Measurements from ENCODE around the gene JPH4. TPM values are rescaled to one million over a fixed set of nuclear protein-coding genes. Genes with fewer than 3 reads are reported as not detected.

Gene JPH4
- total RNA-seq, result not detected in 2 replicates
- 0.05 TPM for total RNA-seq (2013)
- not detected in 2 replicates for polyA plus RNA-seq
- polyA minus RNA-seq, result 0.07 TPM in 1 of 2 replicates, not detected in the other

DNA sequence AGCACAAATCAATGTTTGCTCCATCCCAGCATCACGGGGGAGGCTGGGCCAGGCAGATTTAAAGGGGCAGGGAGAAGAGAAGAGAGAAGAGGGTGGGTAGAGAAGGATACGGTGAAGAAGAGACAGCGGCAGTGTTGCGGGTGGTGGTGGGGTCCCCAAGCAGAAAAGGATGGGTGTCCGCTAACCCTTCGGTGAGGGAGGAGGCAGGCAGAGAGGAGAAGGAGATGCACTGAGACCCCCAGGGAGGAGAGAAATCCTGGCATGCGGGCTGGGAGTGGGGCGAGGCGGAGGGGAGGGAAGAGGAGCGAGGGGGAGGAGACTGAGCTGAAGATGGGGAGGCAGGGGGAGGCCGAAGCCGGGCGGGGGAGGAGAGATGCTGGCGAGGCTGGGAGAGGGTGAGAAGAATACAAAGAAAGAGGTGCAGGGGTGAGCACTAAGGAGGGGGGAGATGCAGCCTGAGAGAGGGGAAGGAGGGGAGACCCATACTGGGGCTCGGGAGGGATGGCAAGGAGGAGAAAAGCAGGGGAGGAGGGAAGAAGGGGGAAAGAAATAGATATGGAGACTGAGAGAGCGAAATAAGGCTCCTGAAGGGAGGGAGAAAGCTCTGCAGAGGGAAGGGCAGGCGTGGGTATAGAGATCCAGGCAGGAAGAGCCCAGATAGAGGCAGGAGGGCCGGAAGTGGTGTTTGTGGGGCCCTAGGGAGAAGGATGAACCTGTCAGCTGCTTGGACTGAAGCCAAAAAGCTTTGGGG lies at the start of gene JPH4:
JPH4 (minus strand) TSS at position 231 of the 751 bp plus-strand sequence. CDS start 1,337 bp downstream, outside the sequence.
- TF ChIP-seq, protein P1, sequence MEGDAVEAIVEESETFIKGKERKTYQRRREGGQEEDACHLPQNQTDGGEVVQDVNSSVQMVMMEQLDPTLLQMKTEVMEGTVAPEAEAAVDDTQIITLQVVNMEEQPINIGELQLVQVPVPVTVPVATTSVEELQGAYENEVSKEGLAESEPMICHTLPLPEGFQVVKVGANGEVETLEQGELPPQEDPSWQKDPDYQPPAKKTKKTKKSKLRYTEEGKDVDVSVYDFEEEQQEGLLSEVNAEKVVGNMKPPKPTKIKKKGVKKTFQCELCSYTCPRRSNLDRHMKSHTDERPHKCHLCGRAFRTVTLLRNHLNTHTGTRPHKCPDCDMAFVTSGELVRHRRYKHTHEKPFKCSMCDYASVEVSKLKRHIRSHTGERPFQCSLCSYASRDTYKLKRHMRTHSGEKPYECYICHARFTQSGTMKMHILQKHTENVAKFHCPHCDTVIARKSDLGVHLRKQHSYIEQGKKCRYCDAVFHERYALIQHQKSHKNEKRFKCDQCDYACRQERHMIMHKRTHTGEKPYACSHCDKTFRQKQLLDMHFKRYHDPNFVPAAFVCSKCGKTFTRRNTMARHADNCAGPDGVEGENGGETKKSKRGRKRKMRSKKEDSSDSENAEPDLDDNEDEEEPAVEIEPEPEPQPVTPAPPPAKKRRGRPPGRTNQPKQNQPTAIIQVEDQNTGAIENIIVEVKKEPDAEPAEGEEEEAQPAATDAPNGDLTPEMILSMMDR (IDR thresholded peaks at IDR 0.05), result no peak
- TF ChIP-seq EZH2 (IDR thresholded peaks at IDR 0.05; ENCODE audit: borderline replicate concordance, insufficient read depth, low read depth, low read length, poor library complexity, severe bottlenecking), result no peak
- 42% methylated on average over 17 of the region's 18 CpGs for WGBS (ENCODE audit: insufficient coverage)
- ATAC-seq (ENCODE audit: low read depth) (no peak), DNase-seq (peak; percentile 8)
- Histone ChIP-seq H3K36me3 (replicated peaks in 1 of 2; ENCODE audit: control extremely low read depth in 1 of 2, control insufficient read depth in 1 of 2, extremely low read depth in 1 of 2, insufficient read depth in 2 of 2, low read length in 1 of 2) (no peaks in the 10 kb centered on the region), H3K9ac (ENCODE audit: low read length) (no peak within 1 kb of the TSS), H3K4me2 (replicated peaks; ENCODE audit: low read depth, low read length, poor library complexity, severe bottlenecking) (peak within 1 kb of the TSS; percentile 75), H3K27me3 (replicated peaks in 1 of 4; ENCODE audit: control extremely low read depth in 1 of 4, control insufficient read depth in 3 of 4, insufficient read depth in 4 of 4, low read length in 3 of 4) (peaks cover 0 to 56% (median 26%) of the 10 kb centered on the region in 4 experiments), H2AFZ (ENCODE audit: insufficient read depth, low read depth, low read length, poor library complexity, severe bottlenecking) (peak within 1 kb of the TSS; percentile 58), H3K9me3 (ENCODE audit: control extremely low read depth in 1 of 3, control insufficient read depth in 2 of 3, insufficient read depth in 1 of 3, low read length in 2 of 3) (peaks cover 0 to 17% (median 0%) of the 10 kb centered on the region in 3 donors), H3K4me1 (ENCODE audit: control insufficient read depth in 2 of 2, insufficient read depth in 2 of 2, low read length in 2 of 2) (peaks cover 20 to 27% of the 10 kb centered on the region in 2 donors), H3K79me2 (ENCODE audit: control insufficient read depth, insufficient read depth, low read length) (no peaks in the 10 kb centered on the region), H3K4me3 (ENCODE audit: control extremely low read depth in 1 of 5, extremely low read depth in 1 of 5, insufficient read depth in 1 of 5, low read depth in 2 of 5, low read length in 4 of 5) (no peak within 1 kb of the TSS), H4K20me1 (ENCODE audit: control insufficient read depth, insufficient read depth, low read length, poor library complexity, severe bottlenecking) (no peaks in the 10 kb centered on the region), H3K27ac (ENCODE audit: low read length in 2 of 2) (no peak within 1 kb of the TSS)
- intact Hi-C loops (cut with micrococcal nuclease), result no loop called here
- Mint-ChIP-seq H3K27me3 (peaks cover 57% of the 10 kb centered on the region), H3K4me3 (peak within 1 kb of the TSS; percentile 26), H3K9me3 (ENCODE audit: insufficient read depth) (no peaks in the 10 kb centered on the region), H3K4me1 (peaks cover 16% of the 10 kb centered on the region), H3K27ac (no peak within 1 kb of the TSS)
- CTCF ChIA-PET, result interaction anchor here (0.7 kb wide), 1 partner anchor 15 kb away, joined by 3 read pairs; no protein-coding TSS in a partner anchor
- POLR2A ChIA-PET, result interaction anchor here (0.6 kb wide), 1 partner anchor 25 kb away, joined by 7 read pairs; no protein-coding TSS in a partner anchor

DNA sequence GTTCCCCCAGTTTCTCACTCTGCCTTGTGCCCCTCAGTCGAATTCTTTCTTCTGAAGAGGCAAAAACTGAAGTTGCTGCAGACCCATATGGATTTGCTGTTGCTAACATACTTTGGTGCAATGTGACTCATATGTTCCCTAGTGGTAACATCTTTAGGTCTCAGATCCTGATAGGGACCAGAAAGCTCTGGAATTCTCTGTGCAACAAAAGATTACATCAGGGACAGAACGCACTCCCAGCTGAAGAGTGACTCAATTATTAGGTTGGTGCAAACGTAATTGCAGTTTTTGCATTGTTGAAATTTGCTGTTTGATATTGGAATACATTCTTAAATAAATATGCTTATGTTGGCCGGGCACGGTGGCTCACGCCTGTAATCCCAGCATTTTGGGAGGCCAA lies 49.4 kb upstream of the JPH4 start:
- ATAC-seq (ENCODE audit: low read depth) (no peak), DNase-seq (no peak)
- Histone ChIP-seq H4K20me1 (ENCODE audit: control insufficient read depth, insufficient read depth, low read length, poor library complexity, severe bottlenecking) (no peaks in the 10 kb centered on the region), H3K4me1 (ENCODE audit: control insufficient read depth in 2 of 2, insufficient read depth in 2 of 2, low read length in 2 of 2) (peaks cover 3 to 7% of the 10 kb centered on the region in 2 donors), H3K27ac (ENCODE audit: low read length in 2 of 2) (no peak overlapping the region), H3K27me3 (replicated peaks in 1 of 4; ENCODE audit: control extremely low read depth in 1 of 4, control insufficient read depth in 3 of 4, insufficient read depth in 4 of 4, low read length in 3 of 4) (peaks cover 0 to 16% (median 2%) of the 10 kb centered on the region in 4 experiments), H3K9me3 (ENCODE audit: control extremely low read depth in 1 of 3, control insufficient read depth in 2 of 3, insufficient read depth in 1 of 3, low read length in 2 of 3) (peaks cover 0 to 9% (median 5%) of the 10 kb centered on the region in 3 donors), H3K4me2 (replicated peaks; ENCODE audit: low read depth, low read length, poor library complexity, severe bottlenecking) (no peak overlapping the region), H2AFZ (ENCODE audit: insufficient read depth, low read depth, low read length, poor library complexity, severe bottlenecking) (no peak overlapping the region), H3K79me2 (ENCODE audit: control insufficient read depth, insufficient read depth, low read length) (no peaks in the 10 kb centered on the region), H3K9ac (ENCODE audit: low read length) (no peak overlapping the region), H3K4me3 (ENCODE audit: control extremely low read depth in 1 of 5, extremely low read depth in 1 of 5, insufficient read depth in 1 of 5, low read depth in 2 of 5, low read length in 4 of 5) (no peak overlapping the region), H3K36me3 (replicated peaks in 1 of 2; ENCODE audit: control extremely low read depth in 1 of 2, control insufficient read depth in 1 of 2, extremely low read depth in 1 of 2, insufficient read depth in 2 of 2, low read length in 1 of 2) (no peaks in the 10 kb centered on the region)
- CTCF ChIA-PET, result no interaction called here
- intact Hi-C loops (cut with micrococcal nuclease), result no loop called here
- Mint-ChIP-seq H3K27ac (no peak overlapping the region), H3K4me1 (peaks cover 4% of the 10 kb centered on the region), H3K27me3 (peaks cover 40% of the 10 kb centered on the region), H3K9me3 (ENCODE audit: insufficient read depth) (peaks cover 12% of the 10 kb centered on the region), H3K4me3 (no peak overlapping the region)
- 80% methylated on average over 2 of the region's 6 CpGs for WGBS (ENCODE audit: insufficient coverage)
- TF ChIP-seq, protein P1 (IDR thresholded peaks at IDR 0.05), result no peak
- TF ChIP-seq EZH2 (IDR thresholded peaks at IDR 0.05; ENCODE audit: borderline replicate concordance, insufficient read depth, low read depth, low read length, poor library complexity, severe bottlenecking), result no peak
- POLR2A ChIA-PET, result no interaction called here
